BLaER1 treated with 17β-estradiol and CSF1 and Interleukin-3, amounts not matched to agents 10 nM and 100 nM (cell line): ENCODE results near the gene IGHMBP2.

Source experiments
- H3K27ac ChIP-seq, 11 experiments: shearing (Covaris generic); formaldehyde crosslinking; 2 replicates each; pipeline ENCODE4 v1.8.1; 2022
- H3K27me3 ChIP-seq, 11 experiments: shearing (Covaris generic); formaldehyde crosslinking; 2 replicates each; pipeline ENCODE4 v1.8.1; 2022
- H3K36me3 ChIP-seq, 11 experiments: shearing (Covaris generic); formaldehyde crosslinking; 2 replicates each; pipeline ENCODE4 v1.8.1; 2022
- H3K4me1 ChIP-seq, 10 experiments: shearing (Covaris generic); formaldehyde crosslinking; 2 replicates each; pipeline ENCODE4 v1.8.1; 2022
- H3K4me2 ChIP-seq, 11 experiments: shearing (Covaris generic); formaldehyde crosslinking; 2 replicates each; pipeline ENCODE4 v1.8.1; 2022
- H3K4me3 ChIP-seq, 10 experiments: shearing (Covaris generic); formaldehyde crosslinking; 2 replicates each; pipeline ENCODE4 v1.8.1; 2022
- H3K9ac ChIP-seq, 11 experiments: shearing (Covaris generic); formaldehyde crosslinking; 2 replicates each; pipeline ENCODE4 v1.8.1; 2022
- H3K9me3 ChIP-seq, 11 experiments: shearing (Covaris generic); formaldehyde crosslinking; replicated peaks in 1 of 11; 2 replicates each; pipeline ENCODE4 v1.8.1; 2022
- H4K20me1 ChIP-seq, 11 experiments: shearing (Covaris generic); formaldehyde crosslinking; 2 replicates each; pipeline ENCODE4 v1.8.1; 2022
- Cebpa-rat ChIP-seq, 11 experiments: shearing (Covaris generic); IDR thresholded peaks; 2 replicates each; pipeline ENCODE4 v1.8.1; 2022

The IGHMBP2 gene

GRCh38 chr11:68911731-68912130 lies 8.0 kb downstream of the IGHMBP2 start:
- Histone ChIP-seq H3K4me2 (no peak overlapping the region), H3K4me1 (no peaks in the 10 kb centered on the region), H3K4me3 (no peak overlapping the region), H3K9ac (no peak overlapping the region), H3K9me3 (no peaks in the 10 kb centered on the region), H3K36me3 (peaks cover 90 to 99% (median 97%) of the 10 kb centered on the region in 11 experiments), H3K27ac (no peak overlapping the region), H3K27me3 (no peaks in the 10 kb centered on the region), H4K20me1 (peaks cover 0 to 21% (median 0%) of the 10 kb centered on the region in 11 experiments; a peak in 5 of 22 replicates)
- no peak for TF ChIP-seq Cebpa-rat (IDR thresholded peaks at IDR 0.05)

GRCh38 chr11:68912254-68912653 lies 8.6 kb downstream of the IGHMBP2 start:
- H3K36me3 ChIP-seq: peaks cover 90 to 99% (median 97%) of the 10 kb centered on the region in 11 experiments
- H3K27ac ChIP-seq: no peak overlapping the region
- H3K4me3 ChIP-seq: no peak overlapping the region
- peaks cover 0 to 21% (median 0%) of the 10 kb centered on the region in 11 experiments; a peak in 5 of 22 replicates for H4K20me1 ChIP-seq
- H3K9ac ChIP-seq: no peak overlapping the region
- H3K4me2 ChIP-seq: no peak overlapping the region
- TF ChIP-seq Cebpa-rat (IDR thresholded peaks at IDR 0.05): no peak
- no peaks in the 10 kb centered on the region for H3K27me3 ChIP-seq
- H3K9me3 ChIP-seq: no peaks in the 10 kb centered on the region
- H3K4me1 ChIP-seq: no peaks in the 10 kb centered on the region

GRCh38 chr11:68913188-68913587 lies 9.5 kb downstream of the IGHMBP2 start:
- Histone ChIP-seq H3K4me3 (no peak overlapping the region), H3K4me2 (no peak overlapping the region), H3K27ac (no peak overlapping the region), H3K9me3 (no peaks in the 10 kb centered on the region), H3K27me3 (no peaks in the 10 kb centered on the region), H4K20me1 (peaks cover 0 to 21% (median 0%) of the 10 kb centered on the region in 11 experiments; a peak in 5 of 22 replicates), H3K4me1 (no peaks in the 10 kb centered on the region), H3K9ac (no peak overlapping the region), H3K36me3 (peaks cover 92 to 99% (median 97%) of the 10 kb centered on the region in 11 experiments)
- TF ChIP-seq Cebpa-rat (IDR thresholded peaks at IDR 0.05): no peak

DNA sequence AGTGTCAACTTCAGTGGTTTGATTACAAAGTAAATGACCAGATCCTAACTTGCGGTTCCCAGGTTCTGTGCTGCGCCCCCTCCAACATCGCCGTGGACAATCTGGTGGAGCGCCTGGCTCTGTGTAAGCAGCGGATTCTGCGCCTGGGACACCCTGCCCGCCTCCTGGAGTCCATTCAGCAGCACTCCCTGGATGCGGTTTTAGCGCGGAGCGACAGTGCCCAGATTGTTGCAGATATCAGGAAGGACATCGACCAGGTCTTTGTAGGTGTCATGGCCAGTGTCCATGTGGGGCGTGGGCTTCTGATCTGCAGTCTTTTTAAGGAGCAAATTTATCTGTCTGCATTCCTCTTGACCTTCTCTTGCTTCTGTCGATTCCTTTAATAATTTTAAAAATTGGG lies 11.1 kb downstream of the IGHMBP2 start:
- Histone ChIP-seq H3K36me3 (peaks cover 93 to 100% (median 99%) of the 10 kb centered on the region in 11 experiments), H3K4me1 (no peaks in the 10 kb centered on the region), H3K4me3 (no peak overlapping the region), H3K4me2 (no peak overlapping the region), H3K27ac (no peak overlapping the region), H3K27me3 (no peaks in the 10 kb centered on the region), H4K20me1 (peaks cover 0 to 21% (median 0%) of the 10 kb centered on the region in 11 experiments; a peak in 5 of 22 replicates), H3K9ac (no peak overlapping the region), H3K9me3 (no peaks in the 10 kb centered on the region)
- no peak for TF ChIP-seq Cebpa-rat (IDR thresholded peaks at IDR 0.05)

- Histone ChIP-seq H3K9ac (no peak overlapping the region), H3K4me1 (no peaks in the 10 kb centered on the region), H3K36me3 (peaks cover 92 to 100% (median 98%) of the 10 kb centered on the region in 11 experiments), H3K4me3 (no peak overlapping the region), H3K9me3 (no peaks in the 10 kb centered on the region), H3K27ac (no peak overlapping the region), H3K27me3 (no peaks in the 10 kb centered on the region), H3K4me2 (no peak overlapping the region), H4K20me1 (peaks cover 0 to 21% (median 0%) of the 10 kb centered on the region in 11 experiments; a peak in 4 of 22 replicates)
- no peak for TF ChIP-seq Cebpa-rat (IDR thresholded peaks at IDR 0.05)
Observed at GRCh38 chr11:68916439-68916838, 12.7 kb downstream of the IGHMBP2 start.

DNA sequence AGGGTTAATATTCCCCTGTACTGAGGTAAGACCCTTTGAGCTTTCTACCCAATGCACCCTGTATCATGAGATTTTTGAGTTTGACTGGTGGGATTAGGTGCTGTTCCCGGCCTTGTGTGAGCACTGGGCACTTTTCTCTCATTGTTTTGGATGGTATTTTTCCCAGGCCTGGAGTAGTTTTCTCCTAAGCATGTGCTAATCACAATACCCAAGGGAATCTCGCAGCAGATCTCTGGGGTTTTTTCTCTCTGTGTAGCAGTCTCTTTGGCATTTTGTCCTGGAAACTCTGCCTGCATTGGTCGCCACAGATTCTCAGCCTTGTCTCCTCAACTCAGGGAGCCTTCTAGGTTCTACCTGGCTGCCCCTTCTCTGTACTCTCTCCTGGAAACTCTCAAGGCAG lies 19.9 kb downstream of the IGHMBP2 start:
- H3K9ac ChIP-seq: no peak overlapping the region
- no peak for TF ChIP-seq Cebpa-rat (IDR thresholded peaks at IDR 0.05)
- no peak overlapping the region for H3K4me3 ChIP-seq
- H3K9me3 ChIP-seq: peaks cover 28 to 40% (median 34%) of the 10 kb centered on the region in 11 experiments
- peaks cover 0 to 14% (median 6%) of the 10 kb centered on the region in 11 experiments; a peak in 8 of 22 replicates for H4K20me1 ChIP-seq
- no peak overlapping the region for H3K27ac ChIP-seq
- no peaks in the 10 kb centered on the region for H3K27me3 ChIP-seq
- H3K36me3 ChIP-seq: peaks cover 85 to 100% (median 97%) of the 10 kb centered on the region in 11 experiments
- H3K4me2 ChIP-seq: no peak overlapping the region
- peaks cover 17 to 21% (median 19%) of the 10 kb centered on the region in 10 experiments; a peak in 19 of 20 replicates for H3K4me1 ChIP-seq

- H3K27me3 ChIP-seq: no peaks in the 10 kb centered on the region
- peaks cover 18 to 26% (median 21%) of the 10 kb centered on the region in 10 experiments; a peak in 19 of 20 replicates for H3K4me1 ChIP-seq
- peaks cover 85 to 100% (median 97%) of the 10 kb centered on the region in 11 experiments for H3K36me3 ChIP-seq
- H3K4me3 ChIP-seq: peak overlapping the region in 1 of 10 experiments; percentile 17; a peak in 1 of 20 replicates
- no peak overlapping the region for H3K27ac ChIP-seq
- H3K9me3 ChIP-seq: peaks cover 28 to 40% (median 34%) of the 10 kb centered on the region in 11 experiments
- no peak overlapping the region for H3K4me2 ChIP-seq
- H4K20me1 ChIP-seq: peaks cover 0 to 20% (median 6%) of the 10 kb centered on the region in 11 experiments; a peak in 8 of 22 replicates
- no peak for TF ChIP-seq Cebpa-rat (IDR thresholded peaks at IDR 0.05)
- no peak overlapping the region for H3K9ac ChIP-seq
Observed at GRCh38 chr11:68924073-68924925, 20.6 kb downstream of the IGHMBP2 start.

GRCh38 chr11:68925611-68926010 lies 21.9 kb downstream of the IGHMBP2 start:
- peaks cover 18 to 26% (median 21%) of the 10 kb centered on the region in 10 experiments; a peak in 19 of 20 replicates for H3K4me1 ChIP-seq
- 0 out of 20 replicates have a peak overlapping the region, but pooled peaks of 2 of the 10 experiments have one; percentile 21 to 24 for H3K4me3 ChIP-seq
- no peak overlapping the region for H3K9ac ChIP-seq
- TF ChIP-seq Cebpa-rat (IDR thresholded peaks at IDR 0.05): no peak
- H3K9me3 ChIP-seq: peaks cover 28 to 46% (median 34%) of the 10 kb centered on the region in 11 experiments
- H4K20me1 ChIP-seq: peaks cover 0 to 21% (median 7%) of the 10 kb centered on the region in 11 experiments; a peak in 10 of 22 replicates
- H3K27me3 ChIP-seq: no peaks in the 10 kb centered on the region
- H3K4me2 ChIP-seq: no peak overlapping the region
- H3K36me3 ChIP-seq: peaks cover 84 to 100% (median 96%) of the 10 kb centered on the region in 11 experiments
- no peak overlapping the region for H3K27ac ChIP-seq
